Glomerular endothelial cell (primary cell): ENCODE results near the gene SLC43A2. TPM values are rescaled to one million over a fixed set of nuclear protein-coding genes. Genes with fewer than 3 reads are reported as not detected.
"Not testable (repeated sequence)": the region's sequence is repeated elsewhere in the genome, so short reads cannot be mapped to it uniquely, and the experiment has no call there.

Source experiments
- DNase-seq: peaks from one replicate; pipeline ENCODE4 v3.0.0-alpha.2; 2011; ENCODE audit warnings: low read depth, low spot score; ENCODE audit errors: extremely low read depth
- total RNA-seq: library from RNA; depleted of rRNA; stranded (reverse); fragments of >200 nt; gene quantifications from 2 replicates; pipeline ENCODE4 v1.2.3, GENCODE V29; 2015

SLC43A2 gene
- total RNA-seq, result 29.5 and 48.9 TPM in 2 replicates

DNA sequence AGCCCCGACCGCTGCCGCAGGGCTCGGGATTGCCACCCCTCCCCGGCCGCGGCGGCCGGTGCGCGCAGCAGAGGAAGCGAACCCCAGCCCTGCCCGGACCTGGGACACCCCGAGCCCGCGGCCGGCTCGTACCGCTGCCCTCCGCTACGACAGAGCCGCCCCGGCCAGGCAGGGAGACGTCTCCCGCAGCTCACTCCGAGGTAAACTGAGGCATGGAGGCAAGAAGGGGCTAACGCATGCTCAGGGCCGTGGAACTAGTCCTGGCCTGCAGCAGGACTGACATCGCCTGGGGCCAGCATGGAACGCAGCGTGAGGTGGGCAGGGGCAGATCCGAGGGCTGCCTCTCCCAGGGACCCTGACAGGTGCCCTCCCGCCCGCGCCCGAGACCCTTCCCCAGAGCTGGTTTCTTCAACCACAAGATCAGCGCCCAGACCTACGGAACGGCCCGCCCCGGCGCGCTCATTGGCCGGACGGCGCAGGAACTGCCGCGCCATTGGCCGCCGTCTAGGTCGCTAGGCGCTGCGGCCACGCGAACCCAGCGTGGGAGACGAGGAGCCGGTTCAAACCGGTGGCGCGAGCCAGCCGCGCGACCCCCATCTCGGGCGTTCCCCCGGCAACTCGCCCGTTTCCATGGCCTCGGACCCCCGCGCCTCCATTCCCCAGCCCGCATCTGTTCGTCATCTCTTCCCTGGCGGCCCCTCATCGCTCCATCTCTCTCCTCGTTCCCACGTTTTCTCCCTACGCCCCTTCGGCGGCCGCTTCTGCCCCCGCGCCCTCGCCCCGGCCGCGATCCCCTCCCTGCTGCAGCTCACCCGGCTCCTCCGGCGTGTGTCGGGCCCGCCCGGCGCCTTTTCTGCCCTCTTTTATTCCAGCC is at the start of gene SLC43A2:
Gene SLC43A2, minus strand, starts transcription at position 853 of the 874 bp plus-strand sequence. CDS start 960 bp downstream, outside the sequence.
- no peak for DNase-seq

DNA sequence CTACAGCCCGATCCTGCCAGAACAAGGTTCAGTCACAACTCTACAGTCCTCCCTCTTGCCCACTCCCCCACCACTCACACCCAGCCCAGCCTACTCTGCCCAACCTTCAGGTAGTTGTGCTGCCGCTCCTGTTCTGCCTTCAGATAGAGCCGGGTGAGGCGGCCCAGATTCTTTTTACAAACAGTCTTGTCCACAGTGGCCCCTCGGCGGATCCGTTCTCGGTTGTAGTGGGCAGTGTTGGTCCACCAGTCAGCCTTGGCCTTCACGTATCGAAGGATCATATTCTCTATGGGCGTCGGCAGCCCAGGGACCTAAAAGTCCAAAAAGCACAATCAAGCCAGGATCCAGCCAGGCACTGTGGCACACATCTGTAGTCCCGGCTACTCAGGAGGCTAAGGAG is 47.8 kb upstream of the SLC43A2 start:
- DNase-seq, result no peak

DNA sequence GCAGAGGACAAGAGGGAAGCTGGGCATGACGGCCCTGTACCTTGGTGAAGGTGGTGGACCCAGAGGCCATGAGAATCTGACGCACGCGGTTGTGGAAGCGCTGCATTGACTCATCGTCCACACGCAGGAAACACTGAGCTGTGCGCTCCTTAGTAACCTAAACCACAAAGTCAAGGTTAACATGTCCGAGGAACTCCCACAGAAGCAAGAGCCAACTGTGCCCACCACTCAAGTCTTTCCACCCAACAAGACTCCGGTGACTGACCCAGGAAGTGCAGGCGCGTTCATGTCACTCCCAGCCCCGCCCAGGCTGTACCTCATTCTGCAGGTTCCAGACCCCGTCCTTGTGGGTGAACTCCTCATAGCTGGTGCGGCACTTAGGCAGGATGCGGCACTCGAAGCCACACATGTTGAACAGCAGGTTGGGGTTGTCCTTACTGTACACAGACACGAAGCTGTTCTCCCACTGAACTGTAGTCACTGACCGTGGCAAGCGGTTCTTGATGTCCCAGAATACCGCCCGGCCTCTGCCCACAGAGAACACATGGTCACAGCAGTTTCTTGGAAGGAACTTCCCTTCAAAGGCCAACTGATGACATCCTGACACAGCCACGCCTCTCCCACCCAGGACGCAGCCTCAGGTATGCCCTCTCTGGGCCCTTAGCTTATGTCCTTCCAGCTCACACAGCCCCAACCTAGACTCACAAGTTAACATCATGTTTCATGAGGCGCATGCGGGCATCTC is 44.6 kb upstream of the SLC43A2 start:
- DNase-seq, result no peak

DNA sequence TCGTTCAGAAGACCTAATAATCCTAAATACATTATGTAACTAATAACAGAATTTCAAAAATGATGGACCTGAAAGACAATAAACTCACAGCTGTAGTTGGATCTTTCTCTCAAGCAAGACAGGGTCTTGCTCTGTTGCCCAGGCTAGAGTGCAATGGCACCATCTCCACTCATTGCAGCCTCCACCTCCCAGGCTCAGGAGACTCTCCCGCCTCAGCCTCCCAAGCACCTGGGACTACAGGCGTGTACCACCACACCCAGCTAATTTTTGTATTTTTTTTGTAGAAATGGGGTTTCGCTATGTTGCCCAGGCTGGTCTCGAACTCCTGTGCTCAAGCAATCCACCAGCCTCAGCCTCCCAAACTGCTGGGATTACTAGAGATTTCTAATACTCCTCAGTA is 35.3 kb upstream of the SLC43A2 start:
- DNase-seq, result not testable (repeated sequence)

DNA sequence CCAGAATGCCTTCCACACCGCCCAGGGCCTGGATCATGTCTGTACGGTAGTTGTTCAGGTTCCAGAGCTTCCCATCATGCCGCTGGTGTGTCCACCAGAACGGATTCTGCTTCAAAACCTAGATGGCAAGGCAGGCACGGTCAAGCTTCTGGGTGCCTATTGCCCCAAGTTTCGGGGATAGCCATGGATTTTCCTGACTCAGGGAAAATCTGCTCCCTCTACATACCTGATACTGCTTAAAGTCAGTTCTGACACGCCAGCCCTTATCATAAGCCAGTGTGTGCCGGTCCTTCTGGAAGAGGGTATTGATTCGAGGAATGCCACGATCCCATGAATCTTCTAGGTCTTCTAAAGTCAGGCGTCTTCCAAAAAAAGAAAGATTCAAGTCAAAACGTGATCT is 32.4 kb upstream of the SLC43A2 start:
- DNase-seq, result no peak

DNA sequence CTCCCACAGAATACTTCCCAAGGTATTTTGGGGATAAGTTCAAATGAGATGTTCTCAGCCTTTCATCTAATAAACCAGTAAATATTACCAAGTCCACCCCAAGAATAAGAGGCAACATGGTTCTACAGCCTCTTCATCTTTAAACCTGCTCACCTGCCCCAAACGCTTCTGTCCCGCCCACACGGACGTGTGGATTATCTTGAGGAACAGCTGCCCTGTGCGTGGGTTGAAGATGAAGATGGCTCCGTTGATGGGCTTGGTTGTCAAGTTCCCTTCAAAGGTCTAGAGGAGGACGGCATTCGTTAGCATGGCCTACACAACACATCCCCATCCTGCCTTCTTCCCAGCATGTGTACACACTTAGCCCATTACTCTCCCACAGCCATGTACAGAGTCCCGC is 29.5 kb upstream of the SLC43A2 start:
- no peak for DNase-seq

DNA sequence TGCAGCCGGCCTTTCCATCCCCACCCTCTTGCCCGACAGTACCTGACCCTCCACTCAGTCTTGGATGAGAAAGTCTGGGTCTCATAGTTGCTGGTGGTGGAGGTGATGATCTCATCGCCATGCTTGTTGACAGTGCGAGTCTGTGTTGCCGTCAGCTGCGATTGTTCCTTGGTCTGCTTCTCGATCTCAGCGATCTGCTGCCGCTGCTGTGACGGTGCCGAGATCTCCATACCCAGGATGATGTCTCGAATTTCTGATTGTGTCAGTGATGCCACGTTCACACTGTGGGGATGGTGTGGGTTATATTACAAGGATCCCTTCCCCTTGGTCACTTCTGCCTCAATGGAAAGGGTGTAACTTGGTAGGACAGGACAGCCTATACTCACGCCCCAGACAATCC is 25.1 kb upstream of the SLC43A2 start:
- no peak for DNase-seq

DNA sequence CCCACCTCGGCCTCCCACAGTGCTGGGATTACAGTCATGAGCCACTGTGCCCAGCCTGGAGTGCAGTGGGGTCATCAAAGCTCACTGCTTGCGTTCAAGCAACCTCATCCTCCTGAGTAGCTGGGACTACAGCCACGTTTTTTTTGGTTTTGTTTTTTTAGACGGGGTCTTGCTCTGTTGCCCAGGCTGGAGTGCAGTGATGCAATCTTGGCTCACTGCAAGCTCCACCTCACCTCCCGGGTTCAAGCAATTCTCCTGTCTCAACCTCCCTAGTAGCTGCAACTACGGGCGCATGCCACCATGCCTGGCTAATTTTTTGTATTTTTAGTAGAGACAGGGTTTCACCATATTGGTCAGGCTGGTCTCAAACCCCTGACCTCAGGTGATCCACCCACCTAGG is 24.2 kb upstream of the SLC43A2 start:
- DNase-seq, result not testable (repeated sequence)

DNA sequence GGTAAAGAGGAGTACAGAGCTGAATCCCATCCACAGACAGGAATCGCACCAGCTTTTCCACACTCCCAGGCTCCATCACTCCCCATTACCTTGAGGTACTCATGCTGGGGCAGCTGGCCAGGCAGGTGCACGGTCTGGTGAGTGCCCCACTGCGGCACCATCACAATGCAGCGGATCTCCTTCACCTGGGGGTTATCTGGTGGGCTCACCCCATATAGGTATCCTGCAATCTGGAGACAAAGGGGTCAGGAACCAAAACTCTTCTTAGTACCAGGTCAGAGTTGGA is 22.9 kb upstream of the SLC43A2 start:
- DNase-seq, result no peak

DNA sequence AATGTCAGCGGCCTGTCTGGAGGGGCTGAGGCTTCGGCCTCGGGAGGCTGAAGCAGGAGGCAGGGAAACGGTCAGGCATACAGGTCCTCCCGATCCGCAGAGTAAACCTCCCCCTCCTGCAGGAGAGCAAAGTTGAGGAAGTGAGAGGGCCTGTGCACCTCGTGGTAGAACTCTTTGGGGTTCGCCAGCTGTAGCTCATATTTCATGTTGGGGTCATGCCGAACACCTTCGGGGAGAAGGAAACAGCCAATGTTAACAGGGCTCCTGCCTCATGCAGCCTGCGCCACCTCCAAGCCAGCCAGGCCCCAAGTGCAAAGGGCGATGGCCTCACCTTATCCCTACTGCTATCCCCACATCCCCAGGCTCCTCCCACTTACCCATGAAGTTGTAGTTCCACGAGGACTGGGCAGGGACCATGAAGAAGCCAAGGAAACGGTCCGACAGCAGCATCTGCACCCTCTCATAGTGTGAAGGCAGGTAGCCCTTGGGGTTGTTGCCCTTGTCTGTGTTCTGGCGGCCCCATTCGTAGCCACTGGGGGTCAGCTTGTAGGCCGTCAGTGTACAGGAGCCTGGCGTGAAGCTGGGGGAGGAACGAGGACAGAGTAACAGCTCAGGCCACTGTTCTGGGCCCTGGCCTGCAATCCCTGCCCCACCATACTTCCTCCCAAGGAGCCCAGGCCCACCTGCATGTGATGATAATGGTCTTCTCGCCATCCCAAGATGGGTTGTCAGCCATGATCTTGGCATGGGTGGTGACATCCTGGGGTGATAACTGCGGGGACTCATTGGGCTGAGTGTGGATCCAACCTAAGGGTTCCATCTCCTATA is 22.3 kb upstream of the SLC43A2 start:
- DNase-seq, result no peak

DNA sequence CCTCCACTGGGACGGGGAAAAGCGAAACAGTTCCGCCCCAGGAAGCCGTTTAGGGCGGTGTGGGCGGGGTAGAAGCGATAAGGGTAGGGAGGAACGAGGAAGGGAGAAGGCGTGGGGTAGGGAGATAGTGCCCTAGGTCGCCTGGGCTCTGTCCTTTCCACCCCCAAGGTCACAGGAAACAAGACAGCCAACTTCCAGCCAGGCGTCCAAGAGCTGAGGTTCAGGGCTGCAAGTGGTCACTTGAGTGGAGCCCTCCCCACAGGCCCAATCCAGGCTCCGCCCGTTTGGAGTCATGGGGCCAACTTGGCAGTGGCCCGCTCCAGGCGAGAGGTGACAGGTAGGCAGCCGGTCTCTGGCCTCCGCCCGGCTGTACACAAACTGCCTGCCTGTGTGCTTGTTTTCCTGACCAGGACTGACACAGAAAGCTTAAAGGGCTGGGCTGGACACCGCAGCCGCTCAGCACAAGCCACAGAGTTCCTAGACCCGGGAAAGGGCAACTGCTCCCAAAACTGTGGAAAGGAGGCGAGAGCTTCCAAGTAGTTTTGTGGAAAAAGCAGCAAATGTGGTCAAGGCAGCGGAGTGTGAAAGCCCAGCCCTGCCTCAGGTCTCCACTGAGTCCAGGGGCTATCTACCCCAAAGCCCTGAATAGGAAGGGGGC is 21.3 kb upstream of the SLC43A2 start, which contains the start of gene RILP:
Gene RILP, minus strand, starts transcription at position 23 of the 658 bp plus-strand sequence. CDS start 62 bp downstream, outside the sequence.
- no peak for DNase-seq

DNA sequence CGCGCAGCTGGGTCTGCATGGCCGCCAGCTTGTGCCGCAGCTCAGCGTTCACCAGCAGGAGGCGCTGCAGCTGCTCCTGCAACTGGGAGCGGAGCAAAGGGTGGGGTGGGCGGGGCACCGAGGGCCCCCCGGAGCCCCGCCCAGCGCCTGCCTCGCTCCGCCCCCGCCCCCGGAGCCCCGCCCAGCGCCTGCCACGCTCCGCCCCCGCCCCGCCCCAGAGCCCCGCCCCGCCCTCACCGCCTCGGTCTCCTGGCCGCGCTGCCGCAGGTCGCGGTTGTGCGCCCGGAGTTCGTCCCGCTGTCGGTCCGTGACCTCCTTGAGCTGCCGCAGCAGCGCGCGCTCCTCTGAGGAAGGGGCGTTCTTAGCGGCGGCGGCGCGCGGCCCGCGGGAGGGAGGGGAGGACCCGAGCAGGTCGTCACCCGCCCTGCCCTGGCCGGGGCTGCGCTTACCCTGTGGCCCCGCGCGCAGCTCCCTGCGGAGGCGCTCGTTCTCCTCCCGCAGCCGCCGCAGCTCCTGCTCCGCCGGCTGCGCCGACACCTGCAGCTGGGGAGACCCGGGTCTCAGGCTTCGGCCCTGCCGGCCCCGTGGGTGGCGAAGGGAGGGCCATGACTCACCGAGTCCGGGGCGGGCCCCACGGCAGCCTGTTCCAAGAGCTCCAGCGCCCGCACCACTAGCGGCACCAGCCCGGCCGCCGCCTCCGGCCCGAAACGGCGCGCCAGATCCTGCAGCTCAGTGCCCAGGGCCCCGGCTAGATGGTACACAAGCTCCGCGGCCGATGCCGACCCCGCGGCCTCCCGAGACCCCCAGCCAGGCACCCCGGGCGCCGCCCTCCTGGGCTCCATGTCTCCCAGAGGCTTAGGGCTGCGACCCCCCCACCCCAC is 20.6 kb upstream of the SLC43A2 start:
- DNase-seq, result no peak

DNA sequence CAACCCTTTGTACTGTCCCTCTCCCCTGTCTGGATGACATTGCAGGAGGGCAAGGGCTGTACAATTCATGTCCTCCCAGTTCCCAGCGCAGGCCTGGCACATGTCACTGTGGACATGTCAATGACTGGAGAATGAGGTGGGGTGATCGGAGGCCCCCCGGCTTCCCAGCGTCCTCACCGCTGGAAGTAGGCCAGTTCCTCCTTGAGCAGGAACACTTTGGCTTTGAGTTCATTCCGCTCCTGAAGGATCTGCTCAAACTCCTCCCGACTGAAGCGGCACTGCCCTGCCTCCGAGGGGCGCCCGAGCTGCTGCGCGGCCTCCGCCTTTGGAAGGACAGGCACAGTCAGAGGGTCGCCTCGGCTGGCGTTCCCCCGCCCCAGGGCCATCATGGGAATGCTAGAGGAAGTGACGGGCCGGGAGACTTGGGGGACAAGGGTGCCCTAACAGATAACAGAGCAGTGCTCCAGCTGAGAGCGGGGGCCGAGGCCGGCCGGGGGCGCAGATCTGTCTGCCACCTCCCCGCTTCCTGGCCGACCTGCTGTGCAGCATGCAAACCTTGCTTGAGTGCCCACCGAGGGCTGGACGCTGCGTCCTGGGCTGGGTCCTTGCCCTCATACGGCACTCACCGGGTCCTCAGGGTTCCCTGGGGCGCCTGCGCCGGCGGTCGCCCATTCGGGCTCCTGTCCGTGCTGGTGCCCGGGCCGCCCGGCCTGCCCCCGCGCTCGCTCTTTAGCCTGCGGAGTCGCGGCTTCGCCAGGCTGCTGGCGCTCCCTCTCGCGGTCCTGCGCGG is 19.7 kb upstream of the SLC43A2 start:
- no peak for DNase-seq

DNA sequence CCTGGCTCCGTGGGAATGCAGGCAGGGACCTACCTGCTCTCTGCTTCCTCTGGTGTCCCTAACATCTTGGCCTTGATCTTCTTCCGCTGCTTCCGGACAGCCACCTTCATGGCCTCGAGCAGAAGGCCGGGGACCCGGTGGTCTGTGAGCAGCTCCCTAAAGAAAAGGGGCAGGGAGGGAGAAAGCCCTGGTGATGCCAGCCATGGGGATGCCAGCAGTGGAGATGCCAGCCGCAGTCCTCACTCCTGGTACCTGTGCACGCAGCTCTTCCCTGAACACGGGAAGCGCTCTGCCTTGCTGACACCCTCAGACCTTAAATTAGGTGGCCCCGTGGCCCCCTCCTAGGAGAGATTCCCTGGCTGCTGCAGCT is 19.2 kb upstream of the SLC43A2 start:
- no peak for DNase-seq

DNA sequence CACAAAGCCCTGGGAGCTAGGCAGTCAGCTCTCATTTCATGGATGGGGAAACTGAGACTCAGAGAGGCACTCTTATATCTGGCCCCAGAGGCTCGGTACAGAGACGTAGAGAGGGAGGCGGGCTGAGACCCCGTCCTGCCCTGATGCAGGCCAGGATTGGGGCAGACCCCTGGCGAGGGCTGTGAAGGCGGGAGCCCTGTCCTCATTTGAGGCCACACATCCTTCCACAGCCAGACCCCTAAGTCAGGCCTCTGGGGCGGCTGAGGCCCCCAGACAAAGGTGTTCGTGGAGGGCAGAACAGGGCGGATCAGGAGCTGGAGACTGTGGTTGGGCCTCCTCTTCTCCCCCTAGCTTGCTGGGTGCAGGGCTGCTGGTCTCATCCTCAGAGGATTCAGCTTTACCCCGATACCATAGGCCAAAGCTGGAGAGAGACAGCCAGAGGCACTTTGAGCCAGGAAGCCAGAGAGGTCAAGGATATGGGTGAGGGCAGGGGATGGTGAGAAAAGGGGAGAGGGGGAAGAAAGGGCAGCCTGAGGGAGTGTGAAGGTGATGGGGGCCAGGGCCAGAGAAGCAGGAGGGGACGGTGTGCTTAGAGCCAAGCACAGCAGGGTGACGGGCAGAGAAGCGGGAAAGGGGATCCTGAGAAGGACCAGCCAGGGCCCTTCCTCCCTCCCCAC is 17.7 kb upstream of the SLC43A2 start:
- no peak for DNase-seq

DNA sequence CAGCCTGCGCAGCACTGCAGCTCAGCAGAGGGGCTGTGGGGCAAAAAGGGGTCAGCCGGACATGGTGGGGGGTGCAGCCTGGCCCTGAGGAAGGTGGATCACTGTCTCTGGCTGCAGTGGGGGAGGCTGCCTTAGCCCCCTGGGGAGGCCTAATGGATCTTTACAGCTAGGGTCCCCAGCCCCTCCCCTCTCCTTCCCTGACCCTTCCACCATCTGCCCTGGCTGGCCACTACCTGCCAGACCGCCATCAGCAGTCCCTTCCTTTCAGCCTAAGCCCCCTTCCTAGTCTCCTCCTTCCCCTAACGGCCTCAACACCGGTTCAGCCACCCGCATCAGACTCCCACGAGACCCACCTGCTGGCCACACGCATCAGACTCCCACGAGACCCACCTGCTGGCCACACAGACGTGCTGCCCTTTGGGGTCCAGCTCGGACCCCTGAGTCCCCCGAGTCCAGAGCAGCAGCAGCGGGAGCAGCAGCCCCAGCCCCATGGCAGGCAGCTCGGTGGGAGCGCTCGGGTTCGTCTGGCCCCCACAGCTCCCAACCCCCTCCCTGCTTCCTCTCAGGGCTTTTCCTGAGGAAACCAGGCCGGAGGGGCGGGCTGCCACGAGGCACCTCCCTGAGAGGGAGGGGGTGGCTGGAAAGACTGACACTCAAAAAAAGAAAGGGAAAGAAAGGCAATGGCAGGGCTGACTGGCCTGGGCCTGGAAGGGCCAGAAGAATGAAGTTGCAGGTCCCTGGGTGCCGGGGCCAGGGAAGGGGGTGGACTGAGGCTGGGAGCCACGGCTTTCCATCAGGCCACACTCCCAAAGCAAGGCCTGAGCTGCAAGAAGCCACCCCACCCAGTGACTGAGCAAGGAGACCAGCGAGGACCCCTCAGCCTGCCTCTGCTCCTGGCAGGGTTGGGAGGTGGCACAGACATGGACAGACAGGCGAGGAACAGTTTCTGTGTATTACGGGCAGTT is 16.9 kb upstream of the SLC43A2 start, which contains the start of gene SCARF1:
Gene SCARF1, minus strand, starts transcription at position 526 of the 965 bp plus-strand sequence. Its CDS starts 35 bp downstream, at position 491.
- no peak for DNase-seq
